HG03575 (cell line): Measurements from ENCODE around the gene PCDHA8.
"Not testable (repeated sequence)": the region's sequence is repeated elsewhere in the genome, so short reads cannot be mapped to it uniquely, and the experiment has no call there.

ENCODE experiments used
- ATAC-seq: cut with Tn5 transposase; IDR thresholded peaks from one replicate; pipeline ENCODE4 v1.9.1; 2021; ENCODE audit not compliant: unreplicated experiment, insufficient number of reproducible peaks, low FRiP score; ENCODE audit errors: extremely low read depth

The PCDHA8 gene

DNA sequence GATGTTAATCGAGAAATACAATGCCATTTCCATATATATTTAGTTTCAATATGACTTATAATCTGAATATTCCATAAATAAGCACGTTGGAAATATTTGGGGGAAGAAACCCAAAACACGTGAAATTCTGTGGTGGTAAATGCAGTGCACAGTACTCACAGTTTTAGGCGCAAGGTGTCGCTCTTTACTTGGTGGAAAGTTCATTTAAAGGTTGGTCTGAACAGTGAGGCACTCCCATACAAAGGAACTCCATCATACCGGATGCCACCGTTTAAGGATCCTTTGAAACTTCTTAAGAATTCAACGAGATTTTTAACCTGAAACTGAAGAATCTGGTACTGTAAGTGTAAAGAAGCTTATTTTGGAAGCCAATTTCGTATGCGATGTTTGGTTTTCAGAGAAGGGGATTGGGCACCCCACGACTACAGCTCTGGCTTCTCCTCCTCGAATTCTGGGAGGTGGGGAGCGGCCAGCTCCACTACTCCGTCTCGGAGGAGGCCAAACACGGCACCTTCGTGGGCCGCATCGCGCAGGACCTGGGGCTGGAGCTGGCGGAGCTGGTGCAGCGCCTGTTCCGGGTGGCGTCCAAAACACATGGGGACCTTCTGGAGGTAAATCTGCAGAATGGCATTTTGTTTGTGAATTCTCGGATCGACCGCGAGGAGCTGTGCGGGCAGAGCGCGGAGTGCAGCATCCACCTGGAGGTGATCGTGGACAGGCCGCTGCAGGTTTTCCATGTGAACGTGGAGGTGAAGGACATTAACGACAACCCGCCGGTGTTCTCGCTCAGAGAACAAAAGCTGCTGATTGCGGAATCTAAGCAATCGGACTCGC, 28.0 kb downstream of the PCDHA8 start, which contains the start of gene PCDHA11:
Gene PCDHA11 (plus strand): TSS at position 237 of the 834 bp plus-strand sequence. CDS start 147 bp downstream, at position 384.
- no peak for ATAC-seq

- ATAC-seq = no peak
Observed at GRCh38 chr5:140869555-140869886, 28.5 kb downstream of the PCDHA8 start.

DNA sequence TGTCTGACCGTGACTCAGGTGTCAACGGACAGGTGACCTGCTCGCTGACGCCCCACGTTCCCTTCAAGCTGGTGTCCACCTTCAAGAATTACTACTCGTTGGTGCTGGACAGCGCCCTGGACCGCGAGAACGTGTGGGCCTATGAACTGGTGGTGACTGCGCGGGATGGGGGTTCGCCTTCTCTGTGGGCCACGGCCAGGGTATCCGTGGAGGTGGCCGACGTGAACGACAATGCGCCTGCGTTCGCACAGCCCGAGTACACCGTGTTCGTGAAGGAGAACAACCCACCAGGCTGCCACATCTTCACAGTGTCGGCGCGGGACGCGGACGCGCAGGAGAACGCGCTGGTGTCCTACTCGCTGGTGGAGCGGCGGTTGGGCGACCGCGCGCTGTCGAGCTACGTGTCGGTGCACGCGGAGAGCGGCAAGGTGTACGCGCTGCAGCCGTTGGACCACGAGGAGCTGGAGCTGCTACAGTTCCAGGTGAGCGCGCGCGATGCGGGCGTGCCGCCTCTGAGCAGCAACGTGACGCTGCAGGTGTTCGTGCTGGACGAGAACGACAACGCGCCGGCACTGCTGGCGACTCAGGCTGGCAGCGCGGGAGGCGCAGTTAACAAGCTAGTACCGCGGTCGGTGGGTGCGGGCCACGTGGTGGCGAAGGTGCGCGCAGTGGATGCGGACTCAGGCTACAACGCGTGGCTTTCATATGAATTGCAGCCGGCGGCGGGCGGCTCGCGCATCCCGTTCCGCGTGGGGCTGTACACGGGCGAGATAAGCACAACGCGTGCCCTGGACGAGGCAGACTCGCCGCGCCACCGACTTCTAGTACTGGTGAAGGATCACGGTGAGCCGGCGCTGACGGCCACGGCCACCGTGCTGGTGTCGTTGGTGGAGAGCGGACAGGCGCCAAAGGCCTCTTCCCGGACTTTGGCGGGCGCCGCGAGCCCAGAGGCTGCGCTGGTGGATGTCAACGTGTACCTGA, 29.5 kb downstream of the PCDHA8 start:
- no peak for ATAC-seq

DNA sequence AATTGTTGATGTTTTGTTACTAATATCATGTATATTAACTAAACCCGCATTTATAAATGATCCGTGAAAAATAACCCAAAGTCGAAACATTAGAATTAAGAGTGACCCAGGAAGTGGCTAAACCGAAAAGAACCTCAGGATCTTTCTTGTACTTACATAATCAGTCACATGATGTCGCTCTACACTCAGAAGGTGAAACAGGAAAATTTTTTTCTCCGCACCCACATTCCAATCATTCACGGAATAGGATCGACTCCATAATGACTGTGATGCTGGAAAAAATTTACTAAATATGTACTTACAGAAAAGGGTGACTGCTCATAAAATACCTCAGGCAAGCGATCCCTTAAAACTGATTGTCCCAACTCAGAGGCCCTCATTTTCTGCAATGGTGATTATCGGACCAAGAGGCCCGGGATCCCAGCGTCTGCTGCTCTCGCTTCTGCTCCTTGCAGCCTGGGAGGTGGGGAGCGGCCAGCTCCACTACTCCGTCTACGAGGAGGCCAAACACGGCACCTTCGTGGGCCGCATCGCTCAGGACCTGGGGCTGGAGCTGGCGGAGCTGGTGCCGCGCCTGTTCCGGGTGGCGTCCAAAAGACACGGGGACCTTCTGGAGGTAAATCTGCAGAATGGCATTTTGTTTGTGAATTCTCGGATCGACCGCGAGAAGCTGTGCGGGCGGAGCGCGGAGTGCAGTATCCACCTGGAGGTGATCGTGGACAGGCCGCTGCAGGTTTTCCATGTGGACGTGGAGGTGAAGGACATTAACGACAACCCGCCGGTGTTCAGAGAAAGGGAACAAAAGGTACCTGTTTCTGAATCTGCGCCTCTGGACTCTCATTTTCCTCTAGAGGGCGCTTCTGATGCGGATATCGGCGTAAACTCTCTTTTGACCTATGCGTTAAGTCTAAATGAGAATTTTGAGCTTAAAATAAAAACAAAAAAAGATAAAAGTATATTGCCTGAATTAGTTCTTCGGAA, 34.4 kb downstream of the PCDHA8 start, which contains the start of gene PCDHA12:
Gene PCDHA12 (plus strand): TSS at position 224 of the 981 bp plus-strand sequence. CDS start 165 bp downstream, at position 389.
- no peak for ATAC-seq

DNA sequence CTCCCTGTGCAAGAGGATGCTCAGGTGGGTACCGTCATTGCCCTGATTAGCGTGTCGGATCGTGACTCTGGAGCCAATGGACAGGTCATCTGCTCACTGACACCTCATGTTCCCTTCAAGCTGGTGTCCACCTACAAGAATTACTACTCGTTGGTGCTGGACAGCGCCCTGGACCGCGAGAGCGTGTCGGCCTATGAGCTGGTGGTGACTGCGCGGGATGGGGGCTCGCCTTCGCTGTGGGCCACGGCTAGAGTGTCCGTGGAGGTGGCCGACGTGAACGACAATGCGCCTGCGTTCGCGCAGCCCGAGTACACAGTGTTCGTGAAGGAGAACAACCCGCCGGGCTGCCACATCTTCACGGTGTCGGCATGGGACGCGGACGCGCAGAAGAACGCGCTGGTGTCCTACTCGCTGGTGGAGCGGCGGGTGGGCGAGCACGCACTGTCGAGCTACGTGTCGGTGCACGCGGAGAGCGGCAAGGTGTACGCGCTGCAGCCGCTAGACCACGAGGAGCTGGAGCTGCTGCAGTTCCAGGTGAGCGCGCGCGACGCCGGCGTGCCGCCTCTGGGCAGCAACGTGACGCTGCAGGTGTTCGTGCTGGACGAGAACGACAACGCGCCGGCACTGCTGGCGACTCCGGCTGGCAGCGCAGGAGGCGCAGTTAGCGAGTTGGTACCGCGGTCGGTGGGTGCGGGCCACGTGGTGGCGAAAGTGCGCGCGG, 35.7 kb downstream of the PCDHA8 start:
- ATAC-seq = not testable (repeated sequence)

DNA sequence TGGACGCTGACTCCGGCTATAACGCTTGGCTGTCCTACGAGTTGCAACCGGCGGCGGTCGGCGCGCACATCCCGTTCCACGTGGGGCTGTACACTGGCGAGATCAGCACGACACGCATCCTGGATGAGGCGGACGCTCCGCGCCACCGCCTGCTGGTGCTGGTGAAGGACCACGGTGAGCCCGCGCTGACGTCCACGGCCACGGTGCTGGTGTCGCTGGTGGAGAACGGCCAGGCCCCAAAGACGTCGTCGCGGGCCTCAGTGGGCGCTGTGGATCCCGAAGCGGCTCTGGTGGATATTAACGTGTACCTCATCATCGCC, 36.2 kb downstream of the PCDHA8 start:
- no peak for ATAC-seq

DNA sequence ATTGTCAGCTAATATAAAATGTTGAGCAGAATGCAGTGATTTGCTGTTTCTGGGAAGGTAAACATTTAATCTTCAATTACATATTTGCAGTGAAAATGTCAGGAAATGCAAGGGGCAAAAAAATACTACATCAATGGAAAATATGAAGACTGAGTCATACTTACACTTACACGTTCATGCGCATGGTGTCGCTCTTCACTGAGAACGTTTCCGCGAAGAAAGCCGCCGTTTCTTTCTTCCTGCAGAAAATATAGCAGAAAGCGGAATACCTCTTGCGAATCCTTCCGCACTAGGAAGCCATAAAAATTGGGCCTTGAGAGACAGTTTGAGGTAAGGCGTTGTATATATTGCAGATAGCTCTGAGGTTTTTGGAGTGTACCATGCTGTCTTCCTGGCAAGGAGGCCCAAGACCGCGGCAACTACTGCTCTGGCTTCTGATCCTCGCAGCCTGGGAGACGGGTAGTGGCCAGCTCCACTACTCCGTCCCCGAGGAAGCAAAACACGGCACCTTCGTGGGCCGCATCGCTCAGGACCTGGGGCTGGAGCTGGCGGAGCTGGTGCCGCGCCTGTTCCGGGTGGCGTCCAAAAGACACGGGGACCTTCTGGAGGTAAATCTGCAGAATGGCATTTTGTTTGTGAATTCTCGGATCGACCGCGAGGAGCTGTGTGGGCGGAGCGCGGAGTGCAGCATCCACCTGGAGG, 41.1 kb downstream of the PCDHA8 start, which contains the start of gene PCDHA13:
Gene PCDHA13 (plus strand): TSS at position 236 of the 702 bp plus-strand sequence. CDS start 145 bp downstream, at position 381.
- ATAC-seq = no peak

- no peak for ATAC-seq
Observed at GRCh38 chr5:140882591-140882899, 41.6 kb downstream of the PCDHA8 start.

GRCh38 chr5:140883373-140883772, 42.4 kb downstream of the PCDHA8 start:
- ATAC-seq = no peak

- no peak for ATAC-seq
Observed at GRCh38 chr5:140883927-140884697, 43.1 kb downstream of the PCDHA8 start.
